Effector memory CD4-positive, alpha-beta T cell (primary cell): Measurements from ENCODE around the gene SYT14.
"Not testable (repeated sequence)": the region's sequence is repeated elsewhere in the genome, so short reads cannot be mapped to it uniquely, and the experiment has no call there.

ENCODE experiments used
- DNase-seq, 3 donors: peaks; one replicate each; pipeline ENCODE4 v3.0.0-alpha.2; 2020
- H3K27ac ChIP-seq: 2 replicates; pipeline ENCODE4 v1.7.0; 2013; ENCODE audit warnings: mild to moderate bottlenecking, low read length, moderate library complexity; ENCODE audit not compliant: insufficient read depth, poor library complexity, severe bottlenecking
- H3K27me3 ChIP-seq: replicated peaks from 2 replicates; pipeline ENCODE4 v1.7.0; 2013; ENCODE audit warnings: mild to moderate bottlenecking, low read length; ENCODE audit not compliant: insufficient read depth, control insufficient read depth, poor library complexity, severe bottlenecking
- H3K36me3 ChIP-seq: 2 replicates; pipeline ENCODE4 v1.7.0; 2013; ENCODE audit warnings: mild to moderate bottlenecking, low read length, moderate library complexity; ENCODE audit not compliant: control insufficient read depth, insufficient read depth
- H3K4me1 ChIP-seq: 2 replicates; pipeline ENCODE4 v1.7.0; 2013; ENCODE audit warnings: low read length, mild to moderate bottlenecking; ENCODE audit not compliant: control insufficient read depth, insufficient read depth, poor library complexity, severe bottlenecking
- H3K4me3 ChIP-seq: 2 replicates; pipeline ENCODE4 v1.7.0; 2013; ENCODE audit warnings: low read length, low read depth, mild to moderate bottlenecking; ENCODE audit not compliant: insufficient read depth, poor library complexity, severe bottlenecking
- H3K9me3 ChIP-seq: 2 replicates; pipeline ENCODE4 v1.7.0; 2013; ENCODE audit warnings: mild to moderate bottlenecking, low read length, moderate library complexity; ENCODE audit not compliant: control insufficient read depth

SYT14 gene

GRCh38 chr1:210050491-210050890, 112.5 kb downstream of the SYT14 start:
- not testable (repeated sequence) for H3K27me3 ChIP-seq, H3K27ac ChIP-seq, H3K4me3 ChIP-seq, H3K9me3 ChIP-seq, DNase-seq, H3K4me1 ChIP-seq, H3K36me3 ChIP-seq

- Histone ChIP-seq H3K27me3 (no peaks in the 10 kb centered on the region), H3K27ac (no peak overlapping the region), H3K36me3 (no peaks in the 10 kb centered on the region), H3K4me3 (no peak overlapping the region), H3K4me1 (no peaks in the 10 kb centered on the region), H3K9me3 (no peaks in the 10 kb centered on the region)
- DNase-seq: no peak
These were observed 115.1 kb downstream of the SYT14 start for GRCh38 chr1:210053126-210053525.

GRCh38 chr1:210057593-210057992, 119.6 kb downstream of the SYT14 start:
- Histone ChIP-seq H3K4me3 (no peak overlapping the region), H3K36me3 (no peaks in the 10 kb centered on the region), H3K27ac (no peak overlapping the region), H3K4me1 (no peaks in the 10 kb centered on the region), H3K27me3 (no peaks in the 10 kb centered on the region), H3K9me3 (no peaks in the 10 kb centered on the region)
- DNase-seq: no peak

- no peak overlapping the region for H3K4me3 ChIP-seq
- no peak for DNase-seq
- no peaks in the 10 kb centered on the region for H3K4me1 ChIP-seq
- H3K27ac ChIP-seq: no peak overlapping the region
- no peaks in the 10 kb centered on the region for H3K9me3 ChIP-seq
- H3K36me3 ChIP-seq: no peaks in the 10 kb centered on the region
- no peaks in the 10 kb centered on the region for H3K27me3 ChIP-seq
These were observed 124.0 kb downstream of the SYT14 start for GRCh38 chr1:210061992-210062391.

- H3K9me3 ChIP-seq: no peaks in the 10 kb centered on the region
- no peaks in the 10 kb centered on the region for H3K36me3 ChIP-seq
- no peaks in the 10 kb centered on the region for H3K4me1 ChIP-seq
- no peak overlapping the region for H3K27ac ChIP-seq
- no peaks in the 10 kb centered on the region for H3K27me3 ChIP-seq
- H3K4me3 ChIP-seq: no peak overlapping the region
- no peak for DNase-seq
These were observed 132.5 kb downstream of the SYT14 start for GRCh38 chr1:210070531-210070930.

GRCh38 chr1:210072129-210072528, 134.1 kb downstream of the SYT14 start:
- no peaks in the 10 kb centered on the region for H3K27me3 ChIP-seq
- no peaks in the 10 kb centered on the region for H3K36me3 ChIP-seq
- no peak overlapping the region for H3K27ac ChIP-seq
- no peak overlapping the region for H3K4me3 ChIP-seq
- no peaks in the 10 kb centered on the region for H3K4me1 ChIP-seq
- no peaks in the 10 kb centered on the region for H3K9me3 ChIP-seq
- DNase-seq: no peak

GRCh38 chr1:210072896-210073504, 135.0 kb downstream of the SYT14 start:
- Histone ChIP-seq H3K36me3 (no peaks in the 10 kb centered on the region), H3K27ac (no peak overlapping the region), H3K9me3 (no peaks in the 10 kb centered on the region), H3K4me3 (no peak overlapping the region), H3K4me1 (no peaks in the 10 kb centered on the region), H3K27me3 (no peaks in the 10 kb centered on the region)
- DNase-seq: no peak

- DNase-seq: no peak
- H3K27me3 ChIP-seq: no peaks in the 10 kb centered on the region
- no peaks in the 10 kb centered on the region for H3K36me3 ChIP-seq
- no peak overlapping the region for H3K4me3 ChIP-seq
- H3K9me3 ChIP-seq: no peaks in the 10 kb centered on the region
- no peaks in the 10 kb centered on the region for H3K4me1 ChIP-seq
- no peak overlapping the region for H3K27ac ChIP-seq
These were observed 136.9 kb downstream of the SYT14 start for GRCh38 chr1:210074904-210075303.

- Histone ChIP-seq H3K9me3 (no peaks in the 10 kb centered on the region), H3K4me3 (no peak overlapping the region), H3K4me1 (no peaks in the 10 kb centered on the region), H3K36me3 (no peaks in the 10 kb centered on the region), H3K27ac (no peak overlapping the region), H3K27me3 (no peaks in the 10 kb centered on the region)
- no peak for DNase-seq
These were observed 138.6 kb downstream of the SYT14 start for GRCh38 chr1:210076620-210077019.

- Histone ChIP-seq H3K9me3 (no peaks in the 10 kb centered on the region), H3K27ac (no peak overlapping the region), H3K27me3 (no peaks in the 10 kb centered on the region), H3K36me3 (no peaks in the 10 kb centered on the region), H3K4me3 (no peak overlapping the region), H3K4me1 (no peaks in the 10 kb centered on the region)
- DNase-seq: no peak
These were observed 143.5 kb downstream of the SYT14 start for GRCh38 chr1:210081494-210081893.
